ENCODE data around the gene APH1A.
A peak's percentile ranks its signal among the peaks of the same experiment; 100 is the strongest.
"Not testable (repeated sequence)": the region's sequence is repeated elsewhere in the genome, so short reads cannot be mapped to it uniquely, and the experiment has no call there.

Gene APH1A

GRCh38 chr1:150267896-150268295, 920 bp downstream of the APH1A start:
- no peak for DNase-seq (ENCODE audit: low spot score)

GRCh38 chr1:150263549-150263948, 5.3 kb downstream of the APH1A start:
- DNase-seq (ENCODE audit: low spot score) = no peak

- no peak for DNase-seq (ENCODE audit: low spot score)
Measured at GRCh38 chr1:150262388-150263320, 6.2 kb downstream of the APH1A start.

GRCh38 chr1:150261367-150261766, 7.4 kb downstream of the APH1A start:
- DNase-seq (ENCODE audit: low spot score) = no peak

- no peak for DNase-seq (ENCODE audit: low spot score)
Measured at GRCh38 chr1:150259758-150260669, 8.8 kb downstream of the APH1A start.

GRCh38 chr1:150259217-150259616, 9.6 kb downstream of the APH1A start:
- DNase-seq (ENCODE audit: low spot score) = peak; percentile 51

- no peak for DNase-seq (ENCODE audit: low spot score)
Measured at GRCh38 chr1:150257624-150258585, 10.9 kb downstream of the APH1A start, which contains the start of gene CA14. CA14 (plus strand) TSS chr1:150257774; CDS start chr1:150258129, 355 bp downstream.

- DNase-seq (ENCODE audit: low spot score) = no peak
Measured at GRCh38 chr1:150256554-150257341, 12.1 kb downstream of the APH1A start.

- DNase-seq (ENCODE audit: low spot score) = no peak
Measured at GRCh38 chr1:150256198-150256553, 12.6 kb downstream of the APH1A start.

- DNase-seq (ENCODE audit: low spot score) = no peak
Measured at GRCh38 chr1:150249936-150250335, 18.9 kb downstream of the APH1A start.

GRCh38 chr1:150243003-150243402, 25.8 kb downstream of the APH1A start:
- DNase-seq (ENCODE audit: low spot score) = no peak

- no peak for DNase-seq (ENCODE audit: low spot score)
Measured at GRCh38 chr1:150237746-150238145, 31.1 kb downstream of the APH1A start.

- DNase-seq (ENCODE audit: low spot score) = not testable (repeated sequence)
Measured at GRCh38 chr1:150237176-150237575, 31.6 kb downstream of the APH1A start.

GRCh38 chr1:150236614-150237100, 32.2 kb downstream of the APH1A start:
- DNase-seq (ENCODE audit: low spot score) = no peak

- DNase-seq (ENCODE audit: low spot score) = peak; percentile 100
Measured at GRCh38 chr1:150235852-150236613, 32.8 kb downstream of the APH1A start, which contains the start of gene ANP32E. ANP32E (minus strand) TSS chr1:150236112; CDS start chr1:150235786, 326 bp downstream.

- DNase-seq (ENCODE audit: low spot score) = peak; percentile 49
Measured at GRCh38 chr1:150235294-150235851, 33.4 kb downstream of the APH1A start.

GRCh38 chr1:150234566-150235293, 34.1 kb downstream of the APH1A start:
- peak; percentile 83 for DNase-seq (ENCODE audit: low spot score)

GRCh38 chr1:150234309-150234565, 34.6 kb downstream of the APH1A start:
- DNase-seq (ENCODE audit: low spot score) = no peak

All from COLO829 (cell line).